ENCODE measurements around the gene NBL1.

Gene NBL1

DNA sequence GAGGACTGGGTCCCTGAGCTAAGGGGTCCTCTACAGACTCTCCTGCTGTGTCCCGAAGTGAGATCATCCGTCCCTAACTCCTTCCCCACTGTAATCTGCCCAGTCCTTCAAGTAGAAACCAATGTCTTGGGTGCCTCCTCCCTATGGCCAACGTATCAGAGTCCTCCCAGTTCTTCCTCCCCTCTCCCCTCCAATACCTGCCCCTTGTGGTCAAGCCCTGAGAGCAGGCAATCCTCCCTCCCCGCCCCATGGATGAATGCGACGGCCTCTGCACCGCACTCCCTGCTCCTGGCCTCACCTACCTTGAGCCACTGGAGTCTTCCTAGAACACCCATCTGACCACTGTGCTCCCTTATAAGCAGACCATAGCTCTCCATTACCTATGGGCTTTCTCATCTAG, 51.7 kb downstream of the NBL1 start:
- in situ Hi-C loops (cut with MboI; ENCODE audit: low sequenced_read_pairs): no loop called here

DNA sequence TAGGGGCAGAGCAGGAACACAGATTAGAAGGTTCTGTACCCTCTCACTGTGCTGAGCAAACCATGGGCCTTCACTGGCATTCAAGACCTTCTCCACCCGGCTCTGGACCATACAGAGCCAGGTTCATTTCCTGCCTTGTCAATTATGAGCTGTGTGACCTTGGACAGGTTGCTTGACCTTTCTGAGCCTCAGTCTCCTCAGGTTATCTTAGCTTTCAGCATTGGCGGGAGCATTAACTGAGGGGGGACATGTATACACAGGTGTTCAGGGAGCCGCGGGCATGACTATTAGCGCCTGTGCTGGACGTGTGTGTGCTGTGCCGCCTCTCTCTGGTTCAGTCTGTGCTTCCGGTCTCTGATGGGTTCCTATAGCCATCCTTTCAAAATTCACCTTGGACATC, 52.7 kb downstream of the NBL1 start:
- in situ Hi-C loops (cut with MboI; ENCODE audit: low sequenced_read_pairs): no loop called here

DNA sequence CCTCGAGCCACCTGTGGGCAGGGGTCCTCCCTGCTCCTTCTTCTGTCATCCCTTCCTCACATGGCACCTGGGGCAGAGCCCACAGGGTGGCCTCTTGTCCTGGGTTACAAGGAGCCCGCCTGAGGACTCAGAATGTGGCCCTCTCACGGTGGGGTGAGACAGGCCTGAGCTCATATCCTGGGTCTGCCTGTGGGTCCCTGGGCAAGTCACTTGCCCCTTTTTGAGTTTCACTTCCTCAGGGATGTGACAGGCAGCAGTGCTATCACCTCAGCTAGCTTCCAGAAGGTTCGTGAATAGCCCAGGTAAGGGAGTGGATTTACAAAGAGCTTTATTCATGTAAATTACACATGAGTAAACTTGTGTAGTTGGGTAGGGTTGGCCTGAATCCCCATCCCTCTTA, 54.1 kb downstream of the NBL1 start:
- in situ Hi-C loops (cut with MboI; ENCODE audit: low sequenced_read_pairs): no loop called here

DNA sequence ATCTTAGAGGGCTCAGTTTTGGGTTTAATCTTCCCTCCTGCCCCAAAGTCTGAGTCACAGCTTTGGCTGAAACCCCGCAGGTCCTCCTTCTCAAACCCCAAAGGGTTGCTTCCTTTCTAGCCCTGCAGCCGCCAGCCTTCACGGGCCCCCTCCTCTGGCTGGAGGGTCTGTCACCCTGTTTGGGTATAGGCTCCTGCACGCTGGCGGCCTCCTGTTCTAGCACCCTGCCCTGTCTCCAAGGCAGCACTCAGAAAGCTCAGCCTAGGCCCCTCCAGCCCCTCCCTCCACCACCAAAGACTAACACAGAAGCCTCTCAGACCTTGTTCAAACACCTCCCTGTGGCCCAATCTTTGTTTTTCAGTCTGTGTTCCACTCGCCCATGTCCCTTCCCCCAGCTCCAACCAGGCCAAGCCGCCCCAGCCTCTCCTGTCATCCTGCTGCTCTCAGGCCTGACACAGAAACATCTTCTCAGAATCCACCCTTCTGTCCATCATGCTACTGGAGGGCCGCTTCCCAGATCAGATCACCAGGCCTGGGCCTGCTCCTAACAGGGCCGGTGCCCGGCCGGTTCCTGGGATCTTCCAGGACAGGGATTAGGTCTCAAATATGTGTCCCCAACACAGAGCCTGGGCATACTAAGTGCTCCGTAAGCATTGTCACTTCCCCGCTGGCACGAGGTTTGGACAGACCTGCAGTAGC, 56.1 kb downstream of the NBL1 start:
- in situ Hi-C loops (cut with MboI; ENCODE audit: low sequenced_read_pairs): no loop called here

DNA sequence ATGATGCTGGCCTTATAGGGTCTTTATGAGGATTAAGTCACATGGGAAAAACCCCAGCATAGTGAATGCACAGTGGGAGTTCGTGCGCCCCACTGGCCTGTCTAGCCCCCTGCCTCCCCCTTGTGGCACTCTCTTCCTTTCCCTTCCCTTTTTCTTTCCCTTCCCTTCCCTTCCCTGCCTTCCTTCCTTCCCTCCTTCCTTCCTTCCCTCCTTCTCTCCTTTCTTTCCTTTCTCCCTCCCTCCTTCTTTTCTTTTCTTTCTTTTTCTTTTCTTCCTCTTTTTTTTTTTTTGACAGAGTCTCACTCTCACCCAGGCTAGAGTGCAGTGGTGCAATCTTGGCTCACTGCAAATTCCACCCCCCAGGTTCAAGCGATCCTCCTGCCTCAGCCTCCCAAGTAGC, 59.2 kb downstream of the NBL1 start:
- in situ Hi-C loops (cut with MboI; ENCODE audit: low sequenced_read_pairs): no loop called here

DNA sequence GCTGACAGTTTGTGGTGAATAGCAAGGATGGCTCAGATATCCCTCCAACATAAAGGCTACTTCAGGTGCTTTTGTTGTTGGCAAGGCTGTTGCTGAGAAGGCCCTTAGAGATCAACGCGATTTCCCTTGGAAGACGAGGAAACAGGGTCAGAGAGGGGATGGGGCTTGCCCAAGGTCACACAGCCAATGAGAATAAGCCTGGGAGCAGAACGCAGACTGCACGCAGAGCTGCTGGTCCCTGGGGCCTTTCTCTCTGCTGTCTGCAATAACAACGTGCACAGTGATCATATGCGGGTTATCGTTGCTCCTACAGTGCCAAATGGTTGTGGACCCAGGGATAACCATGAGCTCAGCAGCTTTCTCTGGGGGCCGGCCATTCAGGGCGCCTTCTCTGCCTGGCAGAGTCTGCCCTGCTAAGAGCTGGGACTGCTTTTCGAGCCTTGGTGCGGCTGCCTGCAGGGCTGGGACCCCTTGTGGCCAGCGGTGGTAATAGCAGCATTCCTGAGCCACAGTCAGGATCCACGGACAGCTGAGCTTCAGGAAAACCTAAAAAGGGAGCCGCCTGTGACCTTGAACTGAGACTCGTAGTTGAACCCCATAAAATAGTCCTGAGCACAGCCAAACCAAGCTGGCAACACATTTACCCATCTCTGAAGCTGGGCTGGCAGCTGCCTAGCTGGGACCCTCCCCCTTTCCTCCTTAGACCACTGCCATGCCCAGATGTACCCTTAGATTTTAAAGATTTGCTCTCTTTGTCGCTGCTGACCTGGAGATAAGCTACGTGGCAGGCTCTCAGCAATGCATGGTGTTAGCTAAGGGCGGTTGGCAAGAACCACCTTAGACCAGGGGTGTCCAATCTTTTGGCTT, 60.4 kb downstream of the NBL1 start:
- in situ Hi-C loops (cut with MboI; ENCODE audit: low sequenced_read_pairs): no loop called here

DNA sequence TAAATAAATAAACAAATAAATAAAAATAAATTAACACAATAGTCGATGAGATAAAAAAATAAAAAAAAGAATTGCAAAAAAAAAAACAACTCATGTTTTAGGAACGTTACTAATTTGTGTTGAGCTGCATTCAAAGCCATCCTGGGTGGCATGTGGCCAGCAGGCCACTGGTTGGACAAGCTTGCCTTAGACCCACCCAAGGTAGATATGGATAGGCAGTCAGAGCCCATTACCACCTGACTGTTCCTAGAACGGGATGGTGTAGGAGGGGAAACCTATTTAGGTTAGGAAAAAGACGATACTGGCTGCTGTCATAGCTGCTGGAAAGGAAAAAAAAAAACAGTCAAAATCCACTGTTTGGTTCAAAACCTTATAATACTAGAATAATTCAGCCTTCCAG, 61.4 kb downstream of the NBL1 start:
- in situ Hi-C loops (cut with MboI; ENCODE audit: low sequenced_read_pairs): no loop called here

DNA sequence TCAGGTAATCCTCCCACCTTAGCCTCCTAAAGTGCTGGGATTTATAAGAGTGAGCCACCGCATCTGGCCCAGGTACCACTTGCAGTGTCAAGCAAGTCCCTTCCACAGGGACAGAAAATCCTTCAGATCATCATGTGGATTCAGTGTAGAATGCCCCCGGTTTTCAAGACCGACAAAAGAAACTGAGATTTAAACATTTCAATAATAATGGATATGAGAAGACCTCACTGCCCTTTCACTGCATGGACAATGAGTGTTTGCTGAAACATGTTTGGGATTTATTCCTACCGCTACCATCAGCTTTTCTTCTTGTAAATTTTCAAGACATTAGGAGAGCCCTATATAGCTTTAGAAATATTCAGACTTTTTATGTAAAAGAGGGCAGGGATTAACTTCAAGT, 62.0 kb downstream of the NBL1 start:
- in situ Hi-C loops (cut with MboI; ENCODE audit: low sequenced_read_pairs): no loop called here

Measured in HL-60/S4 treated with phorbol 12-myristate 13-acetate at 8.2 ng/mL for 4 days and 3 days (cell line).